GM12874 (cell line): Measurements from ENCODE around the gene RAB37.

Experiments
- TF ChIP-seq, protein P1 (sequence below): IDR thresholded peaks from 2 replicates; pipeline ENCODE4 v1.5.1; 2011; ENCODE audit warnings: low read depth, mild to moderate bottlenecking, control low read depth, low read length, moderate library complexity; ENCODE audit not compliant: insufficient read depth

RAB37 gene

DNA sequence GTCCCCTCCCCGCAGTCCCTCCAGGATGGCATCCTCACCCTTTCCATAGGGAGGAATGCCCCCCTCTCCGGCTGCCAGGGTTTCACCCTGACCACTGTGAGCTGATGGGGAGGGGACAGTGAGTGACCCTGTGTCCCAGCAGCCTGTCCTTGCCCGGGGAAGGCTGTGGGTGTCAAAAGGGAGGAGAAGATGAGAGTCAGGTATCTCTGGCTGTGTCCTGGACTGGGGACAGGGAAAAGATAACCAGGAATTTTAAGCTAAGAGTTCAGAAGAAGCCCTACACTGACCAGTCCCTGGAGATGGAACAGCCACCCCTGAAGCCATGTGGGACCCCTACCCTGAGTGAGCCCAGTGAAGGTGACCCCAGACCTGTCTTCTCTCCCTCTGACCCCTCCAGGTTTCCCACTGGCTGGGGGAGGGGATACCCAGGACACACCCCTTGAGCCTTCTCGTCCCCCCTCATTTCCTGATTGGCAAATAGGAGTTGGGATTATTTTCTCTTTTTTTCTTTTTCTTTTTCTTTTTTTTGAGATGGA is 27.8 kb downstream of the RAB37 start:
- TF ChIP-seq, protein P1, sequence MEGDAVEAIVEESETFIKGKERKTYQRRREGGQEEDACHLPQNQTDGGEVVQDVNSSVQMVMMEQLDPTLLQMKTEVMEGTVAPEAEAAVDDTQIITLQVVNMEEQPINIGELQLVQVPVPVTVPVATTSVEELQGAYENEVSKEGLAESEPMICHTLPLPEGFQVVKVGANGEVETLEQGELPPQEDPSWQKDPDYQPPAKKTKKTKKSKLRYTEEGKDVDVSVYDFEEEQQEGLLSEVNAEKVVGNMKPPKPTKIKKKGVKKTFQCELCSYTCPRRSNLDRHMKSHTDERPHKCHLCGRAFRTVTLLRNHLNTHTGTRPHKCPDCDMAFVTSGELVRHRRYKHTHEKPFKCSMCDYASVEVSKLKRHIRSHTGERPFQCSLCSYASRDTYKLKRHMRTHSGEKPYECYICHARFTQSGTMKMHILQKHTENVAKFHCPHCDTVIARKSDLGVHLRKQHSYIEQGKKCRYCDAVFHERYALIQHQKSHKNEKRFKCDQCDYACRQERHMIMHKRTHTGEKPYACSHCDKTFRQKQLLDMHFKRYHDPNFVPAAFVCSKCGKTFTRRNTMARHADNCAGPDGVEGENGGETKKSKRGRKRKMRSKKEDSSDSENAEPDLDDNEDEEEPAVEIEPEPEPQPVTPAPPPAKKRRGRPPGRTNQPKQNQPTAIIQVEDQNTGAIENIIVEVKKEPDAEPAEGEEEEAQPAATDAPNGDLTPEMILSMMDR, result no peak

GRCh38 chr17:74766413-74766812 is 29.4 kb downstream of the RAB37 start:
- TF ChIP-seq, protein P1, result no peak

DNA sequence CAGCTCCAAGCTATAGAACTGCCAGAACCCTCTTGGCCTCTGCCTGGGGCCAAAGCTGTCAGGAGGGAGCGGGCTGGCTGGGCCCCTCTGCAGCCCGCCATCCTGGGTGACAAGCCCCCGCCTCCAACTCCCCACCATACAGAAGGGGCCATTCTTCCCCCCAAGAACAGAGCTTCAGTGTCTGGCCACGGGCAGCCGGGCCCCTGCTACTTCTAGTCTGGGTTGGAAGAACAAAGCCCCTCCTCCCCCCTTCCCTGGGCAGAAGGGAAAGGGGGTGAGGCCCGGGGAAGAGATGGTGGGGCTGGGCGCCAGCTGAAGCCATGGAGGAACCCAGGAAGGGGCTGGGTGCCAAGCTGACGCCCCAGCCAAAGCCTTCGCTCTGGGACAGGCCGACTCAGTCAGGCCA is 30.1 kb downstream of the RAB37 start:
- TF ChIP-seq, protein P1, result no peak

DNA sequence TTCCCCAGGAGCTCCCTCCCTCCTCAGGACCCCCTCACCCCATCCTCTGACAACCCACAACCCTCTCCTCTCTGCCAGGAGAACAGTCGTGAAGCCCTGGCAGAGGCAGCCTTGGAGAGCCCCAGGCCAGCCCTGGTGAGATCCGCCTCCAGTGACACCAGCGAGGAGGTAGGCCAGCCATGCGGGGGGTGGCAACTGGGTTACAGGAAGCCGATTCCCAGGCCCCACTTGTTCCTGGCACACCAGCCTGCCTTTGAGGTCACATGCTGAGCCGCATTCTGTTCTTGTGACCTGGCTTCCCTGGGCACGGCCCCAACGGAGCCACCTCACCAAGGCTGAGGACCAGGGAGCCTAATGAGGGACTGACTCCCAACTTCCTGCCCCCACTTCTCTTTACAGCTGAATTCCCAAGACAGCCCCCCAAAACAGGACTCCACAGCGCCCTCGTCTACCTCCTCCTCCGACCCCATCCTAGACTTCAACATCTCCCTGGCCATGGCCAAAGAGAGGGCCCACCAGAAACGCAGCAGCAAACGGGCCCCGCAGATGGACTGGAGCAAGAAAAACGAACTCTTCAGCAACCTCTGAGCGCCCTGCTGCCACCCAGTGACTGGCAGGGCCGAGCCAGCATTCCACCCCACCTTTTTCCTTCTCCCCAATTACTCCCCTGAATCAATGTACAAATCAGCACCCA is 31.2 kb downstream of the RAB37 start:
- TF ChIP-seq, protein P1, result no peak

- TF ChIP-seq, protein P1, result no peak
Observed at GRCh38 chr17:74768763-74769114, 31.7 kb downstream of the RAB37 start.

GRCh38 chr17:74769266-74769855 is 32.3 kb downstream of the RAB37 start:
- TF ChIP-seq, protein P1, result no peak

DNA sequence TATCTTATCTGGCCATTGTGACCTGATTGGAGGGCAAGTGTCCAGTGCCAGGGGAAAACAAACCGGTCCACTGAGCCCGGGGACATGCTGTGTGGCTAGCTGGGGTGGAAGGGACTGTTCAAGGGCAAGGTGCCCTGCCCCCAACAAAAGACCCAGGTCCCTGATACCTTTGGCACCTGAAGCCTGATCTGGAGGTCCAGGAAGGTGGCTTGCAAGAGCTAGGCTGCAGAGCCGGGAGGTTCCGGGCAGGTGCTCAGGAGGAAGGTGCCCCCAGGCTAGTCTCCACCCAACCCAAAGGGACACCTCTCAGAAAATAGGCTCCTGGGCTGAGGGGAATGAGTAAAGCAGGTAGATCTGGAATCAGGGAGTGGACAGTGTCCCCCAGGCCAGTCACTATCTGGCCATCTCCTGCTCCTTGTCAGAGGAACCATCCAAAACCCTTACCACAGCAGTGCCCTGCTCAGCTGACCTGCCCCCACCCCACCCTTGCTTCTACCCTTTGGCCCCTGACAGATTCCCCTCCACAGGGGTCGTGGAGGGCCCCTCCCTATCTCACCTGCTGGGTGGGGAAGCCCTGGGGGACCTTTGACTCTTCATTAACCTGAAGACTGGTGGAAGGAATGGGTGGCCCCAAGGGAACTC is 32.9 kb downstream of the RAB37 start:
- TF ChIP-seq, protein P1, result no peak
